Measurements from ENCODE around the gene NEK4.

Gene NEK4

DNA sequence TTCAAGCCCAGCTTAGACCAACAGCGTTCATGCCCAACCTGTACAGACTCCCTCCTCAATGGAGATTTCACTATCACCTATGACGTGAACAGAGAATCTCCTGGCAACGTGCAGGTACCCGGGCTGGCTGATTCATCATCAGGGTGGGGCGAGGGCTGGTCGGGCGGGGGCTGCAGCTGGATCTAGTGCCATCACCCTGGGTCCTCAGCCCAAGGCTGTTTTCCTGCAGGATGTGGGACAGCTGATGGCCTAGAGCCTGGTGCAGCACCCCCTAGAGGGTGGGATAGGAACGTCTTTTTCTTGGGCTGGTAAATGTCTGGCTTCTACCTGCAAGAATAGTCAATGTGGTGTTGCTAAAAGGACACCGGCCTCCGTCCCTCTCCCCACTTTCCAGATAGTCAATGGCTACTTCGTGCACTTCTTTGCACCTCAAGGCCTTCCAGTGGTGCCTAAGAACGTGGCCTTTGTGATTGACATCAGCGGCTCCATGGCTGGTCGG, 28.3 kb upstream of the NEK4 start:
- H3K4me1 ChIP-seq (ENCODE audit: insufficient read depth, insufficient read length) = peaks cover 8% of the 10 kb centered on the region
- DNase-seq (ENCODE audit: low read depth, low spot score) = peak; percentile 38
- no peaks in the 10 kb centered on the region for H3K9me3 ChIP-seq (ENCODE audit: insufficient read depth, low read length)
- H3K27me3 ChIP-seq (ENCODE audit: insufficient read depth, insufficient read length) = no peaks in the 10 kb centered on the region
- no peak overlapping the region for H3K9ac ChIP-seq (ENCODE audit: insufficient read length, low read depth)
- no peaks in the 10 kb centered on the region for H3K36me3 ChIP-seq (ENCODE audit: insufficient read depth, insufficient read length, low read length)
- H3K4me3 ChIP-seq (ENCODE audit: insufficient read length, low read depth) = no peak overlapping the region
- TF ChIP-seq SUZ12 (IDR thresholded peaks at IDR 0.05; ENCODE audit: extremely low read depth, insufficient read depth, insufficient read length) (no peak), YY1 (IDR thresholded peaks at IDR 0.05; ENCODE audit: insufficient read depth, insufficient read length) (no peak), ZNF274 (IDR thresholded peaks at IDR 0.05; ENCODE audit: low read depth, low read length) (no peak)

DNA sequence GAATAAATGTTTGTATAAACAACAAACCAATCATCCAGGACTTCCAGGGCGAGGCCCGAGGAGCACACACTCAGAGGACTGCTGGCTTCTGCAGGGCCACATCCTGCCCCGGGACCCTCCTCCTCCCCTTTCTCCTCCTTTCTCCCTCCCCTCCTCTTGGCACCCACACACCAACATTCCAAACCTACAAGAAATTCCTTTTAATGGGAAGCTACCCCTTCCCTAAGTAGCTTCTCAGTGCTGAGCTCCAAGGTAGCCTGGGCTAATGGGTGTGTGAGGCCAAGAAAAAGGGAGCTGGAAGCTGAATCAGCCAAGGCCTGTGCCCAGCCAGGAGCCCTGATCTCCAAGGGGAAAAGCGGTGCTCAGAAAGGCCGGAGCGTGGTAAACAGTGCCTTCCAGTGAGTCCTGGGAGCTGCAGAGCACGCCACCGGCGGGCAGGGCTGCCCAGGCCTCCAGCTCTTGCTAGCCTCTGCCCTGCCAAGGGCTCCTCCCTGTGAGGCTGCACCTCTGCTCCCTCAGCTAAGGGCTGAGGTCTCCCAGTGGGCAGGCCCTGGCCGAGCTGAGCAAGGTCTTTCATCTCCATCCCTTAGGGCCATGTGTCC, 27.7 kb upstream of the NEK4 start:
- H3K27me3 ChIP-seq (ENCODE audit: insufficient read depth, insufficient read length) = no peaks in the 10 kb centered on the region
- TF ChIP-seq ZNF274 (IDR thresholded peaks at IDR 0.05; ENCODE audit: low read depth, low read length) (no peak), YY1 (IDR thresholded peaks at IDR 0.05; ENCODE audit: insufficient read depth, insufficient read length) (no peak), SUZ12 (IDR thresholded peaks at IDR 0.05; ENCODE audit: extremely low read depth, insufficient read depth, insufficient read length) (no peak)
- peaks cover 9% of the 10 kb centered on the region for H3K4me1 ChIP-seq (ENCODE audit: insufficient read depth, insufficient read length)
- DNase-seq (ENCODE audit: low read depth, low spot score) = no peak
- H3K36me3 ChIP-seq (ENCODE audit: insufficient read depth, insufficient read length, low read length) = no peaks in the 10 kb centered on the region
- no peak overlapping the region for H3K4me3 ChIP-seq (ENCODE audit: insufficient read length, low read depth)
- H3K9me3 ChIP-seq (ENCODE audit: insufficient read depth, low read length) = no peaks in the 10 kb centered on the region
- H3K9ac ChIP-seq (ENCODE audit: insufficient read length, low read depth) = no peak overlapping the region

DNA sequence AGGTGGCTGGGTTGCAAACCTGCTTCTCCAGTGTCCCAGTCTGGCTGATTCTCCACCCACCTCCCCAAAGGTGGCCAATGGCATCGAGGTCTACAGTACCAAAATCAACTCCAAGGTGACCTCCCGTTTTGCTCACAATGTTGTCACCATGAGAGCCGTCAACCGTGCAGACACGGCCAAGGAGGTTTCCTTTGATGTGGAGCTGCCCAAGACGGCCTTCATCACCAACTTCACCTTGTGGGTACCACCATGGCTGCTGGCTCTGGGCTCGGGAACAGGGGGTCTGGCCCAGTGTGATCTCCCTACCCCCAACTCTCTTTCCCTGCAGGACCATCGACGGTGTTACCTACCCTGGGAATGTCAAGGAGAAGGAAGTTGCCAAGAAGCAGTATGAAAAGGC, 25.7 kb upstream of the NEK4 start:
- no peak for DNase-seq (ENCODE audit: low read depth, low spot score)
- Histone ChIP-seq H3K4me1 (ENCODE audit: insufficient read depth, insufficient read length) (peaks cover 9% of the 10 kb centered on the region), H3K27me3 (ENCODE audit: insufficient read depth, insufficient read length) (peaks cover 3% of the 10 kb centered on the region), H3K9ac (ENCODE audit: insufficient read length, low read depth) (no peak overlapping the region), H3K36me3 (ENCODE audit: insufficient read depth, insufficient read length, low read length) (no peaks in the 10 kb centered on the region), H3K9me3 (ENCODE audit: insufficient read depth, low read length) (no peaks in the 10 kb centered on the region), H3K4me3 (ENCODE audit: insufficient read length, low read depth) (no peak overlapping the region)
- no peak for TF ChIP-seq ZNF274 (IDR thresholded peaks at IDR 0.05; ENCODE audit: low read depth, low read length)
- no peak for TF ChIP-seq YY1 (IDR thresholded peaks at IDR 0.05; ENCODE audit: insufficient read depth, insufficient read length)
- TF ChIP-seq SUZ12 (IDR thresholded peaks at IDR 0.05; ENCODE audit: extremely low read depth, insufficient read depth, insufficient read length) = no peak

DNA sequence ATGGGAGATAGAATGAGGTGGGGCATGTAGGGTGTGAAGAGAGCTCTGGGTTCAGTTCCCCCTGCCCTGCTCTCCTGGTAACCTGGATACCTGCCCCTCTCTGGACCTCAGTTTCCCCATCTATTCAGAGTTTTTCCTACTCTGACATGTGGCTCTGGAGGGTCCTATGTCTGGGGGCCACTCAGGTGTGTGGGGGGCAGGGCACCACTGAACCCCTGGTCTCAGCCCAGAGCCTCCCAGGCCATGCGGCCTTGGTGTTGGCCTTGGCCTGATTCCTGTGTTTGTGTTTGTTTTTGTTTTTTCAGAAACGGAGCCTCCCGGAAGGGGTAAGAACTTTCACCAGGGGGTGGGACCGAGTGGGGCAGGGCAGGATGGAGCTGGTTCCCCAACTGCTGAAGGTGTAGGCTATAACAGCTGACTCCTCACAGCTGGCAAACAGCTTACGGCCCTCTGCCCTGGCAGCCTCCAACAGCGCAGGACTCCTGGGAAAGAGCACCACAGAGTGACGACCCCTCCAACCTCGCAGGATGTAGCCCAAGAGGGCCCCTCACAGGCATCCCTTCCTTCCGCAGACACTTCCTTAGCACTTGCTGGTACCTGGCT, 24.7 kb upstream of the NEK4 start:
- Histone ChIP-seq H3K4me1 (ENCODE audit: insufficient read depth, insufficient read length) (peaks cover 9% of the 10 kb centered on the region), H3K9ac (ENCODE audit: insufficient read length, low read depth) (no peak overlapping the region), H3K27me3 (ENCODE audit: insufficient read depth, insufficient read length) (peaks cover 3% of the 10 kb centered on the region), H3K9me3 (ENCODE audit: insufficient read depth, low read length) (no peaks in the 10 kb centered on the region), H3K36me3 (ENCODE audit: insufficient read depth, insufficient read length, low read length) (no peaks in the 10 kb centered on the region), H3K4me3 (ENCODE audit: insufficient read length, low read depth) (no peak overlapping the region)
- TF ChIP-seq YY1 (IDR thresholded peaks at IDR 0.05; ENCODE audit: insufficient read depth, insufficient read length) = no peak
- TF ChIP-seq ZNF274 (IDR thresholded peaks at IDR 0.05; ENCODE audit: low read depth, low read length) = no peak
- TF ChIP-seq SUZ12 (IDR thresholded peaks at IDR 0.05; ENCODE audit: extremely low read depth, insufficient read depth, insufficient read length) = no peak
- DNase-seq (ENCODE audit: low read depth, low spot score) = no peak

DNA sequence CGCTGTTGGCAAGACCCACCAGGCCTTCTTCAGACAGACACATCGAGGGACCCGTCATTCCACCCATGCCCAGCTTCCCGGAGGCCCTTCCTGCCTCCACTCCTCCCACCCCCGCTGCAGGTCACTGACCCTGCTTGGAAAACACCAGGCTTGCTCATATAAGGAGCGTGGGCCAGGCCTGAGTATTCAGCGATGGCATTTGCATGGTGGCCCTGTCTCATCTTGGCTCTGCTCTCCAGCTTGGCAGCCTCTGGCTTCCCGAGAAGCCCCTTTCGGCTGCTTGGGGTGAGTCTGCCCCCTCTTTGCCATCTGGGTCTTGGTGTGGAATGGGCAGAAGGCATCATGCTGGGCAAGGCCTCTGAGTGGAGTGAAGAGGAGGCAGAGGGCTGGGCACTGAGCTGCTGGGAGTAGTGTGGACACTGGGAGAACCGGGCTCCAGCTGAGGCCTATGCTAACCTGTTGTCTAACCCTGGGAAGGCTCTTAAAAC, 23.9 kb upstream of the NEK4 start, which contains the start of gene ITIH3:
TSS of gene ITIH3 (plus strand) at position 185 of the 488 bp plus-strand sequence. CDS start at position 193, 8 bp downstream.
- no peak for DNase-seq (ENCODE audit: low read depth, low spot score)
- no peak within 1 kb of the TSS for H3K9ac ChIP-seq (ENCODE audit: insufficient read length, low read depth)
- no peak for TF ChIP-seq YY1 (IDR thresholded peaks at IDR 0.05; ENCODE audit: insufficient read depth, insufficient read length)
- no peak for TF ChIP-seq SUZ12 (IDR thresholded peaks at IDR 0.05; ENCODE audit: extremely low read depth, insufficient read depth, insufficient read length)
- TF ChIP-seq ZNF274 (IDR thresholded peaks at IDR 0.05; ENCODE audit: low read depth, low read length) = no peak

DNA sequence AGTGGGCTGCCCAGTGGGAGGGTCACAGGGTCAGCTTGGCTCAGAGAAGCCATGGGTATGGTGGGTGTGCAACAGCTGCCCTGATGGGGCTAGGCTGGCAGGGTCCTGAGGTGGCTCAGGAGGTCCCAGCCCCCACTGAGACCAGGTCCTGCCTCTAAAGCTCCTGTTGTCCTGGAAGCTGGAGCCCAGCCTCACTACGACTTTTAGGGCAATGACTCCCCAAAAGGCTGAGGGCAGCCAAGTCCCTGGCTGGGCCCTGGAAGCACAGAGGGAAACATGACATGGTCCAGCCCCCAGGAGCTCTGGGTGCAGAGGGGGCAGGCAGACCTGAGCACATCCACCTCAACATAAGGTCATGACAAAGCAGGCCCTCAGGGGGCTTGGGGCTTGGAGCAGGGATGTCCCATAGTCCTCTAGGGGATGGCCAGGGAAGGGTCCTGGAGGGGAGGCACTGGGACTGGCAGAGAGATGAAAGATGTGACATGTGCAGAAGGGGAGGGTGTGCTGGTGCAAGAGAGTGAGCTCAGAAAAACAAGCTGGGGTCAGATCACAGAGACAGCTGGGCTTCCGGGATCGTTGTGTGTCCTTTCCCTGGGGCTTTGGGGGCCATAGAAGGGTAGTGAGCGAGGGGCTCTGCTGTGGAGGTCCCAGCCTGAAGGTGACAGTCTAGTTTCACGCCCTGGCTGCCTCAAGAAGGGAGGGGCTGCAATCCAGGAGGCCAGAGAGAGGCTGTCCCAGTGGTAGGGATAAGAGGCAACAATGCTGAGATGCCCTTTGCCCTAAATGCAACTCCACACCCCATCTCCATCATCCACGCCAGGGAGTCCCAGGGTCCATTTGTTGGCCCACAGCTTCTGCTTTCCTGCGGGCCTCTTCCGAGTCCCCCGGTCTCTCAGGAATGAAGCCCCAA, 23.2 kb upstream of the NEK4 start:
- H3K4me3 ChIP-seq (ENCODE audit: insufficient read length, low read depth) = no peak overlapping the region
- H3K9me3 ChIP-seq (ENCODE audit: insufficient read depth, low read length) = no peaks in the 10 kb centered on the region
- DNase-seq (ENCODE audit: low read depth, low spot score) = no peak
- no peak overlapping the region for H3K9ac ChIP-seq (ENCODE audit: insufficient read length, low read depth)
- peaks cover 6% of the 10 kb centered on the region for H3K4me1 ChIP-seq (ENCODE audit: insufficient read depth, insufficient read length)
- no peaks in the 10 kb centered on the region for H3K36me3 ChIP-seq (ENCODE audit: insufficient read depth, insufficient read length, low read length)
- H3K27me3 ChIP-seq (ENCODE audit: insufficient read depth, insufficient read length) = peaks cover 5% of the 10 kb centered on the region
- TF ChIP-seq ZNF274 (IDR thresholded peaks at IDR 0.05; ENCODE audit: low read depth, low read length) = no peak
- no peak for TF ChIP-seq YY1 (IDR thresholded peaks at IDR 0.05; ENCODE audit: insufficient read depth, insufficient read length)
- TF ChIP-seq SUZ12 (IDR thresholded peaks at IDR 0.05; ENCODE audit: extremely low read depth, insufficient read depth, insufficient read length) = no peak

More for the DNA sequence above, 23.9 kb upstream of the NEK4 start, which contains the start of gene ITIH3:
- H3K27me3 ChIP-seq (ENCODE audit: insufficient read depth, insufficient read length) = peaks cover 3% of the 10 kb centered on the region
- H3K4me3 ChIP-seq (ENCODE audit: insufficient read length, low read depth) = no peak within 1 kb of the TSS
- peaks cover 9% of the 10 kb centered on the region for H3K4me1 ChIP-seq (ENCODE audit: insufficient read depth, insufficient read length)
- no peaks in the 10 kb centered on the region for H3K36me3 ChIP-seq (ENCODE audit: insufficient read depth, insufficient read length, low read length)
- no peaks in the 10 kb centered on the region for H3K9me3 ChIP-seq (ENCODE audit: insufficient read depth, low read length)
